ENCODE measurements around the gene MMP28. TPM values are rescaled to one million over a fixed set of nuclear protein-coding genes. Genes with fewer than 3 reads are reported as not detected.

The MMP28 gene
- polyA plus RNA-seq, 3 donors: 1.4 to 1.5 (median 1.4) TPM

DNA sequence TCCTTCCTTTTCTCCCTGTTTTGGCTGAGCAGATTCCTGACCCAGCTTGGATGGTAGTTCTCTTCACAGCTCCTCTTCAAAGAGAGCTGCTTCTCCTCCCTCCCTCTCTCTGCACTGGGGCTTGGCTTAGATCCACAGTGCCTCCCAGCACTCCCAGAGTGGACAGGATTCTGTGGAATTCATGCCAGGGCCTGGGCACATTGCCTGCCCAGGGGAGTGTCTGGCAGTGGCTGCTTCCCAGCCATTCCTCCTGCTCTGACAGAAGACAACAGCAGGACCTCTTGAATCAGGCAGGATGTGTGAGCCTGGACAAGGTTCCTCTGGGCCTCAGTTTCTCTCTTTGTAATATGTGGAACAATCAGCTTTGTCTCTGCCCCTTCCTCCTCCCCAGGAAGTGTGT is 4.5 kb upstream of the MMP28 start:
- DNase-seq (ENCODE audit: low read depth in 3 of 3, low spot score in 2 of 3): no peak

- DNase-seq (ENCODE audit: low read depth in 3 of 3, low spot score in 2 of 3): no peak
Measured at GRCh38 chr17:35797918-35798317, 2.5 kb upstream of the MMP28 start.

DNA sequence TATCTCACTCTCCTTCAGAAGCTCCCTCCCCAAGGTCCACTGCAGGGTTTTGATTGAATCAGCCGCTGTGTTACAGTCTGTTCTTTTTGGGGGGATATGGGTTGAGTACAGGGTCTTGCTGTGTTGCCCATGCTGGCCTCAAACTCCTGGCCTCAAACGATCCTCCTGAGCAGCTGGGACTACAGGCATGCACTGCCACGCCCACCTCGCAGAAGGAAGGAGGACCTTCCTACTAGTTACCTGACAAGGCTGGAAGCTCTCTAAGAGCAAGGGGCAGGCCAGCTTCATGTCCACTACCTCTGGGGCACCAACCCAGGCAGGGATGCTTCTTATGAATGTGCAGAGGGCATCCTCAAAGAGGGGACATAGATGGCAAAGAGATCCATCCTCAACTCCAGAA is 1.9 kb upstream of the MMP28 start:
- DNase-seq (ENCODE audit: low read depth in 3 of 3, low spot score in 2 of 3): no peak

DNA sequence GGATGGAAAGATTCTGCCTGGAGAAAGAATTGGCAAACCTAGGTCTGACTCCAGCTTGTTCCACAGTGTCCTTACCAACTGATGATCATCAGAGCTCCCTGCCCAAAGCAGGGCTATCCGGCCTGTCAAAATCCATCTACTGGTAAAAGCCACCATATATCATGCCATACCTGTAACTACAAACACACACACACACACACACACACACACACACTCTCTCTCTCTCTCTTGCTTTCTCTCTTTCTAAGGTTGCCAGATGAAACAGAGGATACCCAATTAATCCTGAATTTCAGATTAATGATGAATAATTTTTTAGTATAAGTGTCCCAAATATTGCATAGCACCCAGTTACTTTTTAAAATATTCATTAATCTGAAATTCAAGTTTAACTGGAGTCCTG is 1.5 kb upstream of the MMP28 start:
- no peak for DNase-seq (ENCODE audit: low read depth in 3 of 3, low spot score in 2 of 3)

DNA sequence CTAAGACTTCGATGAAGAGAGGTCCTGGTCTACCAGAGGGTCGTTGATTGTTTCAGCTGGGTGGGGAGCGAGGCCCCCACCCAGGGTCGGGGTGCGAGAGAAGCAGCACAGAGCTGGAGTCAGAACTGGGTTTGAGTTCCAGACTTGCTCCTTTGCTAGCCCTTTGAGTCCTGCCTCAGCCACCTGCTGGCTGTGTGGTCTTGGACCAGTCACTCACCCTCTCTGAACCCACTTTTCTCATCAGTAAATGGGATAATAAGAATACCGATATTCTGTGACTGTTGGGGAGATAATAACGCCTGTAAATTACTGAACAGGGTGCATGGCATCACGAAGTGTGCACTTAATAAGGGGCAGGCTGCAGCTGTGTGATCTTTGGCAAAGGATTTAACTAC is 427 bp upstream of the MMP28 start:
- no peak for DNase-seq (ENCODE audit: low read depth in 3 of 3, low spot score in 2 of 3)

- DNase-seq (ENCODE audit: low read depth in 3 of 3, low spot score in 2 of 3): no peak
Measured at GRCh38 chr17:35793257-35793656, 2.2 kb downstream of the MMP28 start.

GRCh38 chr17:35791681-35792350 is 3.6 kb downstream of the MMP28 start:
- no peak for DNase-seq (ENCODE audit: low read depth in 3 of 3, low spot score in 2 of 3)

- DNase-seq (ENCODE audit: low read depth in 3 of 3, low spot score in 2 of 3): no peak
Measured at GRCh38 chr17:35790841-35791240, 4.6 kb downstream of the MMP28 start.

- no peak for DNase-seq (ENCODE audit: low read depth in 3 of 3, low spot score in 2 of 3)
Measured at GRCh38 chr17:35788477-35789368, 6.7 kb downstream of the MMP28 start.

DNA sequence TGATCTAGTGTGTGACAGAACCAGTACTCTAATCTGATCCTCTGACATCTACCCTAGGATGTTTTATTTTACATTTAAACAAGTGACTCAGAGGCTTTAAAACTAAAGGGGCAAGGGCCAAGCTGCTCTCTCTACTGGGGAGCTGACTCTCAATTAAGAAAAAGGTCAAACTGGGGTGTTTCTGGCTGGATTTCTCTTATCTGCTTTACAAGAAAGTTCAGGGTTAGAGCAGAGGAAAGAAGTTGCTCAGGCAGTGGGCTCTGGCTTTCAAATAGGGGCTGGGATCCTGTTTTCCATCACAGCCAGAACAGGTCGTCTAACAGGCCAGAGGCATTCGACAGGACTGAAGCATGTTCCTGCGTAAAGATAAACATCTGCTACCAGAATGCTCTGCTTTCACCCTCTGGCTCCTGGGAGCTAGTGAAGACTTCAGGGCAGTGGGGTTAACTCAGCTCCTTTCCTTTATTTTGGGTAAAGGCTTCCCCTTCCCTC is 8.5 kb downstream of the MMP28 start:
- DNase-seq (ENCODE audit: low read depth in 3 of 3, low spot score in 2 of 3): no peak

DNA sequence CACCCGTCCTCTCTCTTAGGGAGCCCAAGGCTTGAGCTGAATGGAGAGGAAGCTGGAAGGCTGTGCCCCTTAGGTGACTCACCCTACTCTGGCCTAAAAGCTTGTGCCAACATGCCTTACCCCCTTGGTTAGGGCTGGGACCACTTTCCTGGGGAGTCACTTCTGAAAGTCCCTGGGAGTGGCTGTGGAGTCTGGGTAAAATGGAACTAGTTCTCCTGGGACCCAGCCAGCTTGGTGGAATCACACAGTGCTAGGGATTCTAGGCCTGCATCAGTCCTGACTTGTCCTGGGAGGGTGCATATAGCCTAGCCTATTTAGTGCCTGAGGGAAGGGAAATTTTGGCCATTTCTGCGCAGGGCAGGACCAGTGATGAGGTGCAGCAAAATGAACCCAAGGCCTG is 10.5 kb downstream of the MMP28 start:
- DNase-seq (ENCODE audit: low read depth in 3 of 3, low spot score in 2 of 3): no peak

DNA sequence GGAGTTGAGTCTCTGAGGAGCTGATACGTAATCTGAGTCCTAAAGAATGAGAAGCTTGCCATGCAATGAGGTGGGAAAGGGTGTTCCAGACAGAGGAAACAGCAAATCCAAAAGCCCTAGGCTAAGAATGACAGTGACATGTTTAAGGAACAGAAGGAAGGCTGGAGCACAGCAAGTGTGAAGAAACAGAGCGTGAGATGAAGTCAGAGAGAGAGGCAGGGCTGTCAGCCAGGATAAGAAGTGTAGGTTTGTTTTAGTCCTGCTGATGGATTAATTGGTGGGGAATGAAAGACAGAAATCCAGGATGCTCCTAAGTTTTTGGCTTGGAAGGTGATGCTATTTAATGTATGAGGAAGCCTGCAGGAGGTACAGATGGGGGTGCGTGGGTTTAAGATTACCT is 14.5 kb downstream of the MMP28 start:
- no peak for DNase-seq (ENCODE audit: low read depth in 3 of 3, low spot score in 2 of 3)

GRCh38 chr17:35778641-35779196 is 16.7 kb downstream of the MMP28 start:
- DNase-seq (ENCODE audit: low read depth in 3 of 3, low spot score in 2 of 3): no peak

DNA sequence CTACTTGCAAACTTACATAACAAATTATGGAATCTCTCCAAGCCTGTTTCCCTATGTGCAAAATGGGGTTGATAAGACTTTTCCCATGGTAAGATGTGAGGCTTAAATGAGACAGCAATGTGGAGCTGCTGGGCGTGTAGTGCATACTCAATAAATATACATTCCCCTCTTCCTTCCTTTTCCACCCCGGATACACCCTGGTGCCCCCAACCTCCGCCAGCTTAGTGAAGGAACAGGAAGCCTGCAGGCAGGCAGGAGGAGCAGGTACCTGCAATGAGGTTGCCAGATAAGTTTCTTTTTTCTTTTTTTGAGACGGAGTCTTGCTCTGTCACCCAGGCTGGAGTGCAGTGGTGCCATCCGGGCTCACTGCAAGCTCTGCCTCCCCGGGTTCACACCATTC is 19.9 kb downstream of the MMP28 start:
- DNase-seq (ENCODE audit: low read depth in 3 of 3, low spot score in 2 of 3): no peak

- no peak for DNase-seq (ENCODE audit: low read depth in 3 of 3, low spot score in 2 of 3)
Measured at GRCh38 chr17:35775039-35775438, 20.4 kb downstream of the MMP28 start.

GRCh38 chr17:35774499-35774898 is 20.9 kb downstream of the MMP28 start:
- DNase-seq (ENCODE audit: low read depth in 3 of 3, low spot score in 2 of 3): no peak

GRCh38 chr17:35773679-35774425 is 21.6 kb downstream of the MMP28 start:
- no peak for DNase-seq (ENCODE audit: low read depth in 3 of 3, low spot score in 2 of 3)

DNA sequence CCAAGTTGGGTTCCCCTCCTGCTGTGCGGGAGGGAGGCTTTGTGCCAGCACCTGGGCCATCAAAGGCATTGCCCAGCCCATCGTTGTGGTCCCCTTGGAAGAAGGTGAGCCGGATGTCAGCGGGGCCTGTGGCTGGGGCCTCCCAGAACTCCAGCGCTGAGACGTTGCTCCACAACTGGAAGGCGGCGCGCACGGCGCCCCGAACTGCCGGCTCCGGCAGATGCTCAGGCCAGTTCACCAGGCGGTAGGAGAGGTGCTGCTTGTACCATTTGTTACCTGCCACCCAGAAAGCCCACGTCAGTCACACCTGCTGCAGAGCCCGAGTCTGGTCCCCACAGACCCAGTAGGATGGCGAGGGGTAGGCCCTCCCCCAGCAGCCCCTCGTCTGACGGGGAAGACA is 22.3 kb downstream of the MMP28 start:
- DNase-seq (ENCODE audit: low read depth in 3 of 3, low spot score in 2 of 3): no peak

DNA sequence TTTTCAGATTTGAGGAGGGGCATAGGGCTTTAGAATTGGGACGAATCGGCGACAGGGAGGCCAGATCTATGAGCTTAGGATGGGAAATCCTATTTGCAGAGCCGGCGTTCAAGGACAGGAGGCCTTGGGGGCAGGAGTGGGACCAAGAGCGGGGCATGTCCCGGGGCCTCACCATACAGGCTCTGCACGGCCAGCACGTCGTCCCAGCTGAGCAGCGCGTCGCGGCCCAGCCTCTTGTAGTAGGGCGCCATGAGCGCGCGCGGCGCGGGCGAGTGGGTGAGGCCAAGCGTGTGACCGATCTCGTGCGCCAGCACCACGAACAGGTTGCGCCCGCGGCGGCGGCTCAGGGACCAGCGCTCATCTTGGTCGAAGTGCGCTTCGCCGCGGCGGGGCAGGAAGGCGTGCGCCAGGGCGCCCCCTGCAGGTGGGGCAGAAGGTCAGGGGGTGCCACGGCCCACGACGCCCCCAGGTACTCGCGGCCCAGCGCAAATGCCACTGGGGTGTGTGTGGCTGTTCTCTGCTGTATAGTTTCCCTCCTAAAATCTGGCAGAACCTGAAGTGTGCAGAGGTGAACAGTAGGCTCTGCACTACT is 25.4 kb downstream of the MMP28 start:
- DNase-seq (ENCODE audit: low read depth in 3 of 3, low spot score in 2 of 3): no peak

- DNase-seq (ENCODE audit: low read depth in 3 of 3, low spot score in 2 of 3): no peak
Measured at GRCh38 chr17:35768797-35769196, 26.6 kb downstream of the MMP28 start.

Data from right renal cortex interstitium (tissue), 3 donors.